ENCODE data around the gene VTI1A.

- no peak for TF ChIP-seq CTCF (IDR thresholded peaks at IDR 0.05; ENCODE audit: insufficient read depth, low read depth, low read length)
- TF ChIP-seq EZH2 (IDR thresholded peaks at IDR 0.05; ENCODE audit: insufficient read depth, low read length) = no peak
These were observed 106.3 kb downstream of the VTI1A start for GRCh38 chr10:112553315-112553714.

Data from astrocyte (in vitro differentiated cells and primary cell).